K562 (cell line): Measurements from ENCODE around the gene INVS. TPM values are rescaled to one million over a fixed set of nuclear protein-coding genes. Genes with fewer than 3 reads are reported as not detected.

Experiments
- ATAC-seq: fragments of 200-7000 bp; cut with Tn5 transposase; 3 replicates; pipeline ENCODE4 v1.9.1; 2020; ENCODE audit warnings: moderate library complexity
- BruUV-seq: library from RNA; stranded (reverse); fragments of 400-500 nt; replicated peaks from 2 replicates; lab custom pipeline; 2021; lab: Mats Ljungman, UMichigan
- CTCF ChIA-PET: fragments of 300-600 bp; formaldehyde crosslinking; extraction: SDS; loops from one replicate; lab custom pipeline; 2021; ENCODE audit warnings: low intra/inter-chr PET ratio; lab: Yijun Ruan, JAX
- POLR2A ChIA-PET: fragments of 300-600, 350-650 bp; sonication (Branson Sonifier 250); formaldehyde crosslinking; extraction: SDS; loops from one replicate; lab custom pipeline; 2021; ENCODE audit warnings: antibody characterized with exemption, inconsistent platforms; lab: Yijun Ruan, JAX
- DNase-seq, 4 experiments: peaks; one replicate each; pipeline versions ENCODE4 v3.0.0 to v3.0.0-alpha.2; 2011 to 2018; ENCODE audit warnings: low spot score in 3 of 4, mixed read lengths in 3 of 4; ENCODE audit errors: extremely low read depth in 1 of 4
- FAIRE-seq: peaks from 2 replicates; lab custom pipeline; 2011; peaks lifted over from hg19 to GRCh38; lab: Jason Lieb, UNC
- H2AFZ ChIP-seq: 2 replicates; pipeline ENCODE4 v1.6.0; 2011; ENCODE audit warnings: low read depth, low read length, control low read depth, inconsistent platforms
- H3K27ac ChIP-seq: fragments of 200-600 bp; 3 replicates; pipeline ENCODE4 v1.8.0; 2011; ENCODE audit warnings: low read depth, mild to moderate bottlenecking, control low read depth, inconsistent platforms, low read length, moderate library complexity, mixed read lengths; ENCODE audit errors: extremely low read depth
- H3K27me3 ChIP-seq, 2 experiments: fragments of 300-600 bp in 1 of 2; 2 replicates in 1 of 2; 3 replicates in 1 of 2; pipeline versions ENCODE4 v1.6.0 to v1.8.0; 2011; ENCODE audit warnings: inconsistent platforms in 2 of 2, low read length in 2 of 2, mild to moderate bottlenecking in 1 of 2, mixed read lengths in 1 of 2, moderate library complexity in 1 of 2; ENCODE audit not compliant: control insufficient read depth in 2 of 2, insufficient read depth in 2 of 2
- H3K36me3 ChIP-seq: fragments of 300-600 bp; 3 replicates; pipeline ENCODE4 v1.8.0; 2011; ENCODE audit warnings: mild to moderate bottlenecking, low read length, inconsistent platforms; ENCODE audit not compliant: control insufficient read depth, insufficient read depth
- H3K4me1 ChIP-seq, 2 experiments: fragments of 200-600 bp in 1 of 2; replicated peaks in 1 of 2; 2 replicates in 1 of 2; 3 replicates in 1 of 2; pipeline versions ENCODE4 v1.5.1 to v1.8.0; 2011; ENCODE audit warnings: inconsistent platforms in 2 of 2, low read length in 2 of 2, mild to moderate bottlenecking in 1 of 2, mixed read lengths in 1 of 2, moderate library complexity in 1 of 2; ENCODE audit not compliant: control insufficient read depth in 2 of 2, insufficient read depth in 2 of 2
- H3K4me2 ChIP-seq: 2 replicates; pipeline ENCODE4 v1.6.1; 2011; ENCODE audit warnings: low read length, control low read depth, inconsistent platforms, mixed read lengths; ENCODE audit not compliant: insufficient read depth
- H3K4me3 ChIP-seq: fragments of 200-600 bp; sonication (generic), shearing (Covaris generic); 2 replicates; pipeline ENCODE4 v1.5.1; 2016; ENCODE audit warnings: control low read depth, inconsistent platforms
- H3K79me2 ChIP-seq: fragments of 200-600 bp; 3 replicates; pipeline ENCODE4 v1.8.0; 2011; ENCODE audit warnings: low read length, inconsistent platforms; ENCODE audit not compliant: control insufficient read depth, insufficient read depth
- H3K9ac ChIP-seq, 2 experiments: 2 replicates each; pipeline versions ENCODE4 v1.6.0 to v1.6.1; 2011; ENCODE audit warnings: low read depth in 2 of 2, low read length in 2 of 2, control low read depth in 1 of 2, inconsistent platforms in 1 of 2, mild to moderate bottlenecking in 1 of 2, mixed read lengths in 1 of 2; ENCODE audit not compliant: insufficient read depth in 1 of 2
- H3K9me1 ChIP-seq: one replicate; pipeline ENCODE4 v1.6.0; 2011; ENCODE audit warnings: inconsistent platforms, mild to moderate bottlenecking, low read length, moderate library complexity; ENCODE audit not compliant: control insufficient read depth, insufficient read depth
- H3K9me3 ChIP-seq: replicated peaks from 2 replicates; pipeline ENCODE4 v1.5.1; 2011; ENCODE audit warnings: low read depth, low read length, inconsistent platforms; ENCODE audit not compliant: control insufficient read depth, insufficient read depth
- H4K20me1 ChIP-seq: replicated peaks from 2 replicates; pipeline ENCODE4 v1.6.1; 2011; ENCODE audit warnings: low read length, inconsistent platforms, mixed read lengths; ENCODE audit not compliant: control insufficient read depth, insufficient read depth
- BRD4 ChIP-seq: fragments of 200-600 bp; sonication (generic); IDR thresholded peaks from 2 replicates; pipeline ENCODE4 v1.6.1; 2017; ENCODE audit warnings: inconsistent platforms
- CBFA2T3 ChIP-seq: fragments of 450-650 bp; IDR thresholded peaks from 2 replicates; pipeline ENCODE4 v1.6.1; 2017
- CCNT2 ChIP-seq: IDR thresholded peaks from 2 replicates; pipeline ENCODE4 v1.6.1; 2011; ENCODE audit warnings: borderline replicate concordance, low read depth, mild to moderate bottlenecking, moderate library complexity, mixed read lengths, low read length; ENCODE audit not compliant: insufficient read length; ENCODE audit errors: extremely low read depth
- CHD2 ChIP-seq: IDR thresholded peaks from 2 replicates; pipeline ENCODE4 v1.6.1; 2011; ENCODE audit warnings: low read depth, low read length
- CXXC5 ChIP-seq: fragments of 250-450 bp; sonication (Bioruptor Pico); IDR thresholded peaks from 2 replicates; pipeline ENCODE4 v1.8.0; 2022; ENCODE audit warnings: inconsistent platforms, mild to moderate bottlenecking, moderate library complexity
- FOXO4 ChIP-seq: fragments of 450-650 bp; formaldehyde crosslinking; IDR thresholded peaks from 2 replicates; pipeline ENCODE4 v1.4.0; 2020; ENCODE audit warnings: mild to moderate bottlenecking, moderate library complexity
- FUS ChIP-seq: fragments of 200-400 bp; formaldehyde crosslinking; optimal IDR thresholded peaks from 2 replicates; pipeline ENCODE3; 2017; ENCODE audit warnings: low read depth, low read length
- IRF1 ChIP-seq: sonication (generic); formaldehyde crosslinking; IDR thresholded peaks from 2 replicates; pipeline ENCODE4 v1.8.0; 2022; ENCODE audit warnings: missing genetic modification reagents, mild to moderate bottlenecking, borderline replicate concordance
- PREB ChIP-seq: sonication (generic); formaldehyde crosslinking; IDR thresholded peaks from 2 replicates; pipeline ENCODE4 v1.8.1; 2023; ENCODE audit warnings: mild to moderate bottlenecking, missing genetic modification reagents
- RUNX1 ChIP-seq: sonication (generic); IDR thresholded peaks from 2 replicates; pipeline ENCODE4 v1.6.1; 2016; ENCODE audit warnings: antibody characterized with exemption, low read depth
- TEAD4 ChIP-seq, 2 experiments: sonication (generic) in 1 of 2; formaldehyde crosslinking in 1 of 2; IDR thresholded peaks; 2 replicates each; pipeline versions ENCODE4 v1.6.1 to v1.8.0; 2012 to 2022; ENCODE audit warnings: borderline replicate concordance in 1 of 2, inconsistent platforms in 1 of 2, low read length in 1 of 2, mild to moderate bottlenecking in 1 of 2, missing genetic modification reagents in 1 of 2
- TRIM25 ChIP-seq: fragments of 450-650 bp; IDR thresholded peaks from 2 replicates; pipeline ENCODE4 v1.7.0; 2016; ENCODE audit warnings: borderline replicate concordance
- ZFP91 ChIP-seq: sonication (generic); formaldehyde crosslinking; IDR thresholded peaks from 2 replicates; pipeline ENCODE4 v1.8.0; 2022; ENCODE audit warnings: mild to moderate bottlenecking, missing genetic modification reagents
- ZNF586 ChIP-seq: fragments of 450-650 bp; formaldehyde crosslinking; conservative IDR thresholded peaks from 2 replicates; pipeline ENCODE4 v1.4.0; 2020; ENCODE audit warnings: mild to moderate bottlenecking, moderate library complexity
- ZNF696 ChIP-seq: fragments of 250-450 bp; sonication (Bioruptor Pico); conservative IDR thresholded peaks from 2 replicates; pipeline ENCODE4 v1.4.0; 2020; ENCODE audit warnings: mild to moderate bottlenecking, moderate library complexity
- ZNF764 ChIP-seq: fragments of 250-450 bp; sonication (Bioruptor Pico); IDR thresholded peaks from 2 replicates; pipeline ENCODE4 v1.4.0; 2020; ENCODE audit warnings: low read depth, mild to moderate bottlenecking, moderate library complexity
- WGBS: fragments of 100-300 bp; shearing (Covaris generic); methylation state at CpG from one replicate; pipeline ENCODE4 v1.1.6; 2016; ENCODE audit warnings: low coverage, mixed read lengths; ENCODE audit not compliant: insufficient coverage; ENCODE audit errors: missing lambda C conversion rate; 5-methylcytosine and 5-hydroxymethylcytosine counted together
- in situ Hi-C: fragments of 300-500 bp; cut with MboI; formaldehyde crosslinking; loops from 4 replicates; pipeline ENCODE4 v1.15.0; 2018; ENCODE audit warnings: inconsistent platforms, mixed read lengths
- intact Hi-C: fragments of 100-400 bp; cut with micrococcal nuclease; formaldehyde crosslinking; loops from 2 replicates; pipeline ENCODE4 v1.14.2; 2022
- polyA plus RNA-seq, 8 experiments: library from polyadenylated mRNA; depleted of rRNA in 4 of 8; stranded (reverse) in 5 of 8; unstranded in 3 of 8; fragments of >200 nt; fragmentation: Nextera tagmentation in 2 of 8; fragmentation: Illumina TruSeq in 1 of 8; extraction: Ambion mirVana in 2 of 8; extraction: Trizol in 1 of 8; gene quantifications; 2 replicates each; pipeline versions ENCODE4 v1.2.1 to v1.2.3, GENCODE V29; 2011 to 2014; ENCODE audit warnings: inconsistent platforms in 1 of 8, missing spikeins in 1 of 8
- total RNA-seq, 7 experiments: library from RNA; depleted of rRNA in 6 of 7; stranded (reverse); fragments of >200 nt in 6 of 7; fragmentation: Illumina TruSeq in 2 of 7; extraction: Trizol in 2 of 7; gene quantifications; 2 replicates each; pipeline versions ENCODE4 v1.2.1 to v1.2.3, GENCODE V29; 2011 to 2021; ENCODE audit warnings: low replicate concordance in 1 of 7

The INVS gene
- total and polyA plus RNA-seq, 9 of the 15 experiments (the other 6 are each of a cell fraction or from before 2014, with no cell fraction given), result 0.77 to 18.5 (median 10.0) TPM

- Histone ChIP-seq H3K27me3 (no peaks in the 10 kb centered on the region), H3K4me2 (no peak overlapping the region), H3K9me3 (no peaks in the 10 kb centered on the region), H3K36me3 (peaks cover 85% of the 10 kb centered on the region), H3K4me3 (no peak overlapping the region), H4K20me1 (no peaks in the 10 kb centered on the region), H3K9me1 (no peaks in the 10 kb centered on the region), H3K79me2 (peaks cover 40% of the 10 kb centered on the region; the same call in 2 of the 3 replicates), H3K4me1 (no peaks in the 10 kb centered on the region), H3K27ac (no peak overlapping the region), H3K9ac (no peak overlapping the region), H2AFZ (no peak overlapping the region)
- CTCF ChIA-PET, result no interaction called here
- 82% methylated on average over 1 of the region's 1 CpG for WGBS
- POLR2A ChIA-PET, result no interaction called here
- ATAC-seq, result no peak
- DNase-seq, result no peak
- intact Hi-C loops, result no loop called here
- BruUV-seq, result no TSS peak
- in situ Hi-C loops, result no loop called here
- no peak for FAIRE-seq
- no peak for TF ChIP-seq BRD4
- TF ChIP-seq IRF1 (CRISPR knock-in tag), result no peak
- no peak for TF ChIP-seq PREB (CRISPR knock-in tag)
- TF ChIP-seq ZNF696 (CRISPR knock-in tag), result no peak
- no peak for TF ChIP-seq CBFA2T3
- TF ChIP-seq CXXC5 (CRISPR knock-in tag), result no peak
- no peak for TF ChIP-seq ZNF764 (CRISPR knock-in tag)
- TF ChIP-seq TRIM25, result no peak
- TF ChIP-seq TEAD4 (IDR thresholded peaks at IDR 0.05; ENCODE audit: low read length), result no peak
- no peak for TF ChIP-seq TEAD4 (CRISPR knock-in tag; IDR thresholded peaks at IDR 0.05; ENCODE audit: borderline replicate concordance)
- no peak for TF ChIP-seq ZNF586
- TF ChIP-seq FOXO4, result no peak
- no peak for TF ChIP-seq CCNT2
- no peak for TF ChIP-seq RUNX1
- TF ChIP-seq CHD2, result no peak
- TF ChIP-seq FUS, result no peak
- no peak for TF ChIP-seq ZFP91 (CRISPR knock-in tag)
Measured at GRCh38 chr9:100308965-100309564, 210.0 kb downstream of the INVS start.
